CD14-positive monocyte (primary cell): Measurements from ENCODE around the gene HDAC6. TPM values are rescaled to one million over a fixed set of nuclear protein-coding genes. Genes with fewer than 3 reads are reported as not detected.

Experiments
- DNase-seq, 3 donors: peaks; one replicate each; pipeline ENCODE4 v3.0.0-alpha.2; 2011 to 2022
- H2AFZ ChIP-seq: 2 replicates; pipeline ENCODE4 v1.6.0; 2012; ENCODE audit warnings: mild to moderate bottlenecking, low read depth, low read length, inconsistent platforms; ENCODE audit not compliant: insufficient read depth, poor library complexity, severe bottlenecking
- H3K27ac ChIP-seq, 2 donors: 1 replicate in 1 of 2; 2 replicates in 1 of 2; pipeline ENCODE4 v1.5.1; 2012 to 2013; ENCODE audit warnings: low read length in 2 of 2, control low read depth in 1 of 2, inconsistent platforms in 1 of 2, low read depth in 1 of 2, mild to moderate bottlenecking in 1 of 2
- H3K27me3 ChIP-seq, 2 donors: one replicate each; pipeline versions ENCODE4 v1.6.0 to v1.6.1; 2011 to 2013; ENCODE audit warnings: low read length in 2 of 2; ENCODE audit not compliant: control insufficient read depth in 2 of 2, insufficient read depth in 2 of 2
- H3K36me3 ChIP-seq, 2 donors: replicated peaks in 1 of 2; 1 replicate in 1 of 2; 2 replicates in 1 of 2; pipeline versions ENCODE4 v1.5.1 to v1.6.1; 2012 to 2013; ENCODE audit warnings: low read length in 2 of 2, control low read depth in 1 of 2, inconsistent platforms in 1 of 2, mild to moderate bottlenecking in 1 of 2; ENCODE audit not compliant: insufficient read depth in 2 of 2, control insufficient read depth in 1 of 2
- H3K4me1 ChIP-seq, 2 donors: 1 replicate in 1 of 2; 2 replicates in 1 of 2; pipeline versions ENCODE4 v1.5.1 to v1.6.1; 2012 to 2013; ENCODE audit warnings: low read length in 2 of 2, control low read depth in 1 of 2, inconsistent platforms in 1 of 2, mild to moderate bottlenecking in 1 of 2, moderate library complexity in 1 of 2; ENCODE audit not compliant: insufficient read depth in 2 of 2, control insufficient read depth in 1 of 2
- H3K4me2 ChIP-seq: replicated peaks from 2 replicates; pipeline ENCODE3; 2012; ENCODE audit warnings: low read length, moderate library complexity, mild to moderate bottlenecking; ENCODE audit not compliant: poor library complexity, severe bottlenecking; ENCODE audit errors: extremely low read depth
- H3K4me3 ChIP-seq, 3 experiments: fragments of 200-600 bp in 1 of 3; sonication (generic) in 1 of 3; replicated peaks in 1 of 3; 1 replicate in 2 of 3; 2 replicates in 1 of 3; pipeline ENCODE4 v1.5.1; 2011 to 2013; ENCODE audit warnings: low read length in 3 of 3, mild to moderate bottlenecking in 3 of 3, control low read depth in 2 of 3, low read depth in 2 of 3, inconsistent platforms in 1 of 3, moderate library complexity in 1 of 3
- H3K79me2 ChIP-seq: 2 replicates; pipeline ENCODE4 v1.6.0; 2012; ENCODE audit warnings: mild to moderate bottlenecking, control low read depth, inconsistent platforms, low read length, moderate library complexity; ENCODE audit not compliant: insufficient read depth
- H3K9ac ChIP-seq: 2 replicates; pipeline ENCODE4 v1.6.0; 2017; ENCODE audit warnings: low read length, mild to moderate bottlenecking; ENCODE audit not compliant: insufficient read depth, poor library complexity, severe bottlenecking
- H3K9me3 ChIP-seq, 2 donors: replicated peaks in 1 of 2; 1 replicate in 1 of 2; 2 replicates in 1 of 2; pipeline versions ENCODE4 v1.5.1 to v1.6.1; 2012 to 2013; ENCODE audit warnings: low read length in 2 of 2, control low read depth in 1 of 2; ENCODE audit not compliant: control insufficient read depth in 1 of 2, insufficient read depth in 1 of 2
- H4K20me1 ChIP-seq: 2 replicates; pipeline ENCODE4 v1.6.0; 2012; ENCODE audit warnings: mild to moderate bottlenecking, low read length, control low read depth, moderate library complexity; ENCODE audit not compliant: insufficient read depth
- H3K27ac Mint-ChIP-seq, 7 donors: one replicate each; pipeline ENCODE4 v1.8.0; 2020; ENCODE audit warnings: mild to moderate bottlenecking in 7 of 7, mixed read lengths in 7 of 7, moderate library complexity in 6 of 7, inconsistent platforms in 2 of 7
- H3K27me3 Mint-ChIP-seq, 3 donors: one replicate each; pipeline ENCODE4 v1.8.0; 2021 to 2022; ENCODE audit warnings: low read depth in 3 of 3, mild to moderate bottlenecking in 3 of 3, mixed read lengths in 3 of 3, moderate library complexity in 3 of 3, inconsistent platforms in 1 of 3
- H3K36me3 Mint-ChIP-seq, 2 donors: one replicate each; pipeline ENCODE4 v1.8.0; 2020; ENCODE audit warnings: mixed read lengths in 2 of 2, inconsistent platforms in 1 of 2, mild to moderate bottlenecking in 1 of 2
- H3K4me1 Mint-ChIP-seq: one replicate; pipeline ENCODE4 v1.8.0; 2020; ENCODE audit warnings: mild to moderate bottlenecking, mixed read lengths
- H3K4me3 Mint-ChIP-seq, 2 donors: one replicate each; pipeline ENCODE4 v1.8.0; 2020; ENCODE audit warnings: mild to moderate bottlenecking in 2 of 2, mixed read lengths in 2 of 2, moderate library complexity in 1 of 2
- H3K9me3 Mint-ChIP-seq, 7 donors: one replicate each; pipeline ENCODE4 v1.8.0; 2020 to 2022; ENCODE audit warnings: mixed read lengths in 7 of 7, mild to moderate bottlenecking in 6 of 7, moderate library complexity in 6 of 7, inconsistent platforms in 2 of 7
- CTCF ChIP-seq: fragments of 200-600 bp; IDR thresholded peaks from one replicate; pipeline ENCODE4 v1.8.0; 2022; ENCODE audit warnings: antibody characterized with exemption, mild to moderate bottlenecking
- WGBS: methylation state at CpG from one replicate; pipeline ENCODE4 v1.1.5; 2013; ENCODE audit warnings: missing lambda C conversion rate; ENCODE audit not compliant: insufficient coverage; 5-methylcytosine and 5-hydroxymethylcytosine counted together
- intact Hi-C, 2 donors: fragments of 100-400 bp; cut with micrococcal nuclease; formaldehyde crosslinking; loops; one replicate each; pipeline versions ENCODE4 v1.15.0 to v1.15.1; 2023
- polyA plus RNA-seq, 3 donors: library from polyadenylated mRNA; depleted of rRNA in 1 of 3; unstranded in 2 of 3; stranded (reverse) in 1 of 3; fragments of 300-500 nt in 2 of 3; fragments of >200 nt in 1 of 3; fragmentation: Illumina TruSeq in 2 of 3; gene quantifications; 1 replicate in 2 of 3; 2 replicates in 1 of 3; pipeline ENCODE4 v1.2.3, GENCODE V29; 2012 to 2021

HDAC6 gene
- polyA plus RNA-seq, 3 donors: 12.7 to 67.0 (median 19.7) TPM

GRCh38 chrX:48806081-48806480 lies 4.2 kb downstream of the HDAC6 start:
- H3K27ac Mint-ChIP-seq: peak overlapping the region in 2 of 7 donors; percentile 41 to 72
- H3K4me3 Mint-ChIP-seq: no peak overlapping the region
- Histone ChIP-seq H3K4me2 (no peak overlapping the region), H3K9me3 (no peaks in the 10 kb centered on the region), H4K20me1 (no peaks in the 10 kb centered on the region), H3K4me1 (peaks cover 7 to 9% of the 10 kb centered on the region in 2 donors), H3K27me3 (no peaks in the 10 kb centered on the region), H3K9ac (no peak overlapping the region), H2AFZ (no peak overlapping the region), H3K27ac (no peak overlapping the region), H3K36me3 (peaks cover under 1 to 34% of the 10 kb centered on the region in 2 donors), H3K79me2 (no peaks in the 10 kb centered on the region), H3K4me3 (no peak overlapping the region)
- H3K27me3 Mint-ChIP-seq: peaks cover 0 to 6% (median 0%) of the 10 kb centered on the region in 3 donors
- H3K36me3 Mint-ChIP-seq: peaks cover 24 to 33% of the 10 kb centered on the region in 2 donors
- peaks cover 0 to 7% (median 3%) of the 10 kb centered on the region in 7 donors for H3K9me3 Mint-ChIP-seq
- peaks cover 6% of the 10 kb centered on the region for H3K4me1 Mint-ChIP-seq
- TF ChIP-seq CTCF: no peak
- intact Hi-C loops: loop anchor here (10.0 kb wide), 4 partner anchors 101 to 321 kb away; partner anchors contain the start of genes RBM3 (in 1 of the 2) and SUV39H1 (in 1 of the 2)
- no CpG with 5 or more reads among the region's 4 CpGs for WGBS
- no peak for DNase-seq

GRCh38 chrX:48813644-48814043 lies 11.8 kb downstream of the HDAC6 start:
- Mint-ChIP-seq H3K27ac (peak overlapping the region in 1 of 7 donors; percentile 43), H3K9me3 (peaks cover 0 to 3% (median 0%) of the 10 kb centered on the region in 7 donors), H3K4me3 (no peak overlapping the region), H3K27me3 (no peaks in the 10 kb centered on the region), H3K36me3 (peaks cover 39 to 43% of the 10 kb centered on the region in 2 donors), H3K4me1 (peaks cover 2% of the 10 kb centered on the region)
- peak in 2 of 3 donors; percentile 5 to 16 for DNase-seq
- Histone ChIP-seq H3K9ac (no peak overlapping the region), H3K9me3 (no peaks in the 10 kb centered on the region), H3K79me2 (no peaks in the 10 kb centered on the region), H3K4me3 (no peak overlapping the region), H4K20me1 (no peaks in the 10 kb centered on the region), H3K4me1 (no peaks in the 10 kb centered on the region), H3K27me3 (no peaks in the 10 kb centered on the region), H2AFZ (no peak overlapping the region), H3K27ac (no peak overlapping the region), H3K36me3 (peaks cover 22 to 45% of the 10 kb centered on the region in 2 donors), H3K4me2 (no peak overlapping the region)
- intact Hi-C loops: no loop called here
- TF ChIP-seq CTCF: no peak
- WGBS: 50% methylated on average over 1 of the region's 8 CpGs
